ENCODE measurements around the gene GJA5. TPM values are rescaled to one million over a fixed set of nuclear protein-coding genes. Genes with fewer than 3 reads are reported as not detected.

GJA5 gene
- total RNA-seq, 1 experiment from 2014 or later, result 8.7 TPM

DNA sequence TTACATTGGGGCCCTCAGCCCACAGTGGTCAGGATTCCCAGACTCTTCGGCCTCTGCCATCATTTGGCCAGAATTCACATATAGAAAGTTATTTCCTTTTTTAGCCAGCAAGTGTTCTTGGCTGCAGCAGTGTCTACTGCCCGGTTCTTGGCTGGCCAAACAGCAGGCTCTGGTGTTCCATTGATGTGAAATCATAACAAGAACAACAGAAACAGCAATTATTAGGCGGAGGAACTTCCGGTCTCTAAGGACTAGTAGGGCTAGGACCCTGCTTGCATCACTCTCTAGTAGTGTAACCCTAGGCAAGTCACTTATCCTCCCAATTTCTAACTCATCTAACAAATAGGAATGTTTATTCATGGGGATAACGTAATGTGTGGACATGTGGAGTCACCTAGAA is 8.7 kb upstream of the GJA5 start:
- Histone ChIP-seq H3K4me1 (replicated peaks; ENCODE audit: insufficient read depth) (peaks cover 28% of the 10 kb centered on the region), H2AFZ (no peak overlapping the region), H3K9me2 (ENCODE audit: insufficient read depth) (no peaks in the 10 kb centered on the region), H4K20me1 (ENCODE audit: insufficient read depth) (no peaks in the 10 kb centered on the region), H3K79me2 (ENCODE audit: low read depth) (no peaks in the 10 kb centered on the region), H3K4me3 (no peak overlapping the region), H3K9me3 (ENCODE audit: insufficient read depth, low read depth) (no peaks in the 10 kb centered on the region), H3K27me3 (ENCODE audit: insufficient read depth, low read depth) (no peaks in the 10 kb centered on the region), H3F3A (ENCODE audit: insufficient read depth, low read depth) (0 out of 2 replicates have a peak, but pooled peaks cover 3% of the 10 kb centered on the region), H3K36me3 (ENCODE audit: low read depth) (no peaks in the 10 kb centered on the region), H3K4me2 (no peak overlapping the region), H3K27ac (no peak overlapping the region)
- no TSS peak for BruUV-seq (replicated peaks)
- no peak for DNase-seq
- POLR2A ChIA-PET (ENCODE audit: unreplicated experiment), result no interaction called here
- intact Hi-C loops (cut with micrococcal nuclease; ENCODE audit: unreplicated experiment), result no loop called here
- TF ChIP-seq EZH2 (IDR thresholded peaks at IDR 0.05; ENCODE audit: low read depth), result no peak
- no peak for TF ChIP-seq CTCF (conservative IDR thresholded peaks at IDR 0.05)
- CTCF ChIA-PET, result no interaction called here

DNA sequence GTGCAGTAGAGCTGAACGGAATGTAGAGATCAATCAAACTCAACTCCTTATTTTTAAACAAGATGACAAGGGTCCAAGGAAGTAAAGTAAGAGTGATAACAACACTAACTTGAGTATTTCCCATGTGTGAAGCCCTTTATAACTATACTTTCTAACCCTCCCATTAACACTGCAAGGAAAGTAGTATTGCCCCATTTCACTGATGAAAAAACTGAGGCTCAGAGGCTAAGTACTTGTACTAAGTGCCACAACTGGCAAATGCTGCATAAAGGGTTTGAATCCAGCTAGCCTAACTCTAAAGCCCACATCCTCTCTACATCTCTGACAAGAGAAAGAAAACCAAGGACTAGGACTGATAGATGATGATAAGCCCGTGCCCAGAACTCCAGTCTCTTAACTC is 8.2 kb upstream of the GJA5 start:
- peaks cover 5% of the 10 kb centered on the region; the same call in 1 of the 2 replicates for H3F3A ChIP-seq (ENCODE audit: insufficient read depth, low read depth)

DNA sequence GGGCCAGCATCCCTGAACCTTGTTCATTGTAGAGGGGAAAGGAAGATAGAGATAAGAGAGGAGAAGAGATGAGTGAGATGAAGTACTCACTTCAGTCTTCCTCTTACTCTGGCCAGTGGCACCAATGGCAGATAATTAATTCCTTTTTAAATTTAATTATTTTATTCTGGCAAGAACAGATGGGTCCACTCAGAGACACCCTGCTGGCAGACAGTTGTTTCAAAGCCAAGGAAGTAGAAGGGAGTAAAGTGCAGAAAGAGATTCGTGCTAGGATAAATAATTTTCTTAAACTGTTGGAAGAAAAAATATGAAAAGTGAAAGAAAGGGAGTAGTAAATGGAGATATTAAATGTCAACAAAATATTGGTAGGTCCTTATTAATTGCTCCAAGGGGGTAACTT is 7.7 kb upstream of the GJA5 start:
- H2AFZ ChIP-seq, result no peak overlapping the region
- peaks cover 9% of the 10 kb centered on the region; the same call in 1 of the 2 replicates for H3F3A ChIP-seq (ENCODE audit: insufficient read depth, low read depth)
- peaks cover 36% of the 10 kb centered on the region for H3K4me1 ChIP-seq (replicated peaks; ENCODE audit: insufficient read depth)
- DNase-seq, result no peak
- no peaks in the 10 kb centered on the region for H3K79me2 ChIP-seq (ENCODE audit: low read depth)
- H3K4me2 ChIP-seq, result no peak overlapping the region
- TF ChIP-seq CTCF (conservative IDR thresholded peaks at IDR 0.05), result no peak
- TF ChIP-seq EZH2 (IDR thresholded peaks at IDR 0.05; ENCODE audit: low read depth), result no peak
- H3K36me3 ChIP-seq (ENCODE audit: low read depth), result no peaks in the 10 kb centered on the region
- H3K27me3 ChIP-seq (ENCODE audit: insufficient read depth, low read depth), result no peaks in the 10 kb centered on the region
- H3K4me3 ChIP-seq, result no peak overlapping the region
- no peaks in the 10 kb centered on the region for H4K20me1 ChIP-seq (ENCODE audit: insufficient read depth)
- BruUV-seq (replicated peaks), result no TSS peak
- intact Hi-C loops (cut with micrococcal nuclease; ENCODE audit: unreplicated experiment), result no loop called here
- POLR2A ChIA-PET (ENCODE audit: unreplicated experiment), result no interaction called here
- no peak overlapping the region for H3K27ac ChIP-seq
- CTCF ChIA-PET, result no interaction called here
- no peaks in the 10 kb centered on the region for H3K9me3 ChIP-seq (ENCODE audit: insufficient read depth, low read depth)
- H3K9me2 ChIP-seq (ENCODE audit: insufficient read depth), result no peaks in the 10 kb centered on the region

More for the DNA sequence above, 8.2 kb upstream of the GJA5 start:
- Histone ChIP-seq H3K79me2 (ENCODE audit: low read depth) (no peaks in the 10 kb centered on the region), H3K36me3 (ENCODE audit: low read depth) (no peaks in the 10 kb centered on the region), H3K27me3 (ENCODE audit: insufficient read depth, low read depth) (no peaks in the 10 kb centered on the region), H2AFZ (no peak overlapping the region), H3K4me1 (replicated peaks; ENCODE audit: insufficient read depth) (peaks cover 32% of the 10 kb centered on the region), H3K9me2 (ENCODE audit: insufficient read depth) (no peaks in the 10 kb centered on the region), H3K27ac (no peak overlapping the region), H3K4me2 (no peak overlapping the region), H4K20me1 (ENCODE audit: insufficient read depth) (no peaks in the 10 kb centered on the region), H3K9me3 (ENCODE audit: insufficient read depth, low read depth) (no peaks in the 10 kb centered on the region), H3K4me3 (no peak overlapping the region)
- CTCF ChIA-PET, result no interaction called here
- TF ChIP-seq EZH2 (IDR thresholded peaks at IDR 0.05; ENCODE audit: low read depth), result no peak
- POLR2A ChIA-PET (ENCODE audit: unreplicated experiment), result no interaction called here
- intact Hi-C loops (cut with micrococcal nuclease; ENCODE audit: unreplicated experiment), result no loop called here
- DNase-seq, result no peak
- no TSS peak for BruUV-seq (replicated peaks)

Measured in PC-9 (cell line).